MM.1S (cell line): ENCODE measurements around the gene HBS1L.

Experiments
- CTCF ChIP-seq: fragments of 300-600 bp; sonication (generic); IDR thresholded peaks from 2 replicates; pipeline ENCODE4 v1.5.1; 2016; ENCODE audit warnings: antibody characterized with exemption, low read length, mixed read lengths
- EZH2phosphoT487 ChIP-seq: fragments of 300-600 bp; sonication (generic); IDR thresholded peaks from 2 replicates; pipeline ENCODE4 v1.6.1; 2018; ENCODE audit warnings: antibody characterized with exemption, low read length

- TF ChIP-seq CTCF: no peak
- no peak for TF ChIP-seq EZH2phosphoT487
Measured at GRCh38 chr6:135036731-135037420, 17.7 kb downstream of the HBS1L start.
